ENCODE results near the gene PCNX4.
"Not testable (repeated sequence)": the region's sequence is repeated elsewhere in the genome, so short reads cannot be mapped to it uniquely, and the experiment has no call there.

Gene PCNX4

DNA sequence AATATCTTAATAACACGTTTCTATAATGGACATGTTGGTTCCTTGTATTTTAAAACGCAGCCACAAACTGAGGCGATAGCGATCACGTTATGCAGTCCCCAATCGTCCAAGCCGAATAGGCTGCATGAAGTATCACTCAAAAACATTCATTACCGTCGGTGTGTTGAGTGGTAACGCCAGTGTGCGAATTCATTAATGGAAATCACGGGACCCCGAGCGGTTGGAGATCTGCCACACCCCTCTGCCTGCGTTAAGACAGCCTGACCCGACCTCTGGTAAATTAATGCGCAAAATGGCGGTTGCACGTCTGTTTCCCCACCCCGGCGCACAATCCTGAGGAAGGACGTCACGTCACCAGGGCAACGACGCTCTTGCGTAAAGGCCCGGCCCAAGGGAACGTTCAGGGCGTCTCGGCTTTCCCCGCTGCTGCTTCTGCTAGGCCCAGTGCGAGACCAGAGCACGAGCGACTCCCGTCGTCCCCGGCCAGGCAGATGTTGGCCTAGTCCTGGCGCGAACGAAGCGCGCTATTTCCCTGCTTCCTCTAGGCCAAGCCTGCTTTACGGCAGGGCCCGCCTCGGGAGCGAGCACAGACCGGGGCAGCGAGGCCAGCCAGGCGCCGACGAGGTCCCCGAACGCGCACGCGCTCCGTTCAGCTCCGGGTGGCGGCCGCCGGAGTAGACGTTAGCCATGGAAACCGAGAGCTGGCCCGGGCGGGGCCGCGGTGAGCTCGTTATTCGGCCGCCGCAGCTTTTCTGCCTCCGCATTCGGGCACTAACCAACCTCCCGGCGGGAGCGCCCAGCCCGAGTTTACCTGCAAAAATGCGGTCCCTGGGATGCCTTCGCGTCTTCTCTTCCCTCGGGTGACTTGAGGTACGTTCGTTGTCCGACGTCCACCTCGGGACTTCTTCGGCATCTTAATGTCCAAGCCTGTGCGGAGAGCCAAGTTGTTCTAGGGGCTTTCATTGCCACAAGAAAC, at the start of gene PCNX4:
Gene PCNX4, plus strand, starts transcription at position 374 of the 976 bp plus-strand sequence. CDS start 15,716 bp downstream, outside the sequence.
- peak; percentile 99 for DNase-seq

- DNase-seq, result not testable (repeated sequence)
Observed at GRCh38 chr14:60047976-60048375, 43.7 kb upstream of the PCNX4 start.

DNA sequence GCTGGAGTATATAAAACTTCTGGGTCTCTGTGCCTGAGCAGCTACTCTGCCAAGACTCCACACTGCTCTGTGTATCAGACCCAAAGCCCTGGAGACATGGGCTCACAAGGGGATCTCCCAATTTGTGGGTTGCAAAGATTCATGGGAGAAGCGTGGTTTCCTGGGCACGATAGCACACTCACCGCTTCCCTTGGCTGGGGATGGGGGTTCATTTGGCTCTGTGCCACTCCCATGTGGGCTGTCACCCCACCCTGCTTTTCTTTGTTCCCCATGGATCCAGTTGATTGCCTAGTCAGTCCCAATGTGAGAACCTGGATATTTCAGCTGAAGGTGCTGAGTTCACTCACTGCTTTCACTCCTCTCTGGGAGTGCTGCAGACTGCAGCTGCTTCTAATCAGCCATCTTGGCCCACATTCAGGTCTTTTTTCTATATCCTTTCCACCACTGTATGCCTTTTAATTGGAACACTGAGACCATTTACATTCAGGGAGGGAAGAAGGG, 40.0 kb upstream of the PCNX4 start:
- DNase-seq, result peak; percentile 73

- no peak for DNase-seq
Observed at GRCh38 chr14:60058087-60058486, 33.6 kb upstream of the PCNX4 start.

- DNase-seq, result peak; percentile 15
Observed at GRCh38 chr14:60061371-60061770, 30.4 kb upstream of the PCNX4 start.

- DNase-seq, result peak; percentile 44
Observed at GRCh38 chr14:60064491-60065072, 27.1 kb upstream of the PCNX4 start.

DNA sequence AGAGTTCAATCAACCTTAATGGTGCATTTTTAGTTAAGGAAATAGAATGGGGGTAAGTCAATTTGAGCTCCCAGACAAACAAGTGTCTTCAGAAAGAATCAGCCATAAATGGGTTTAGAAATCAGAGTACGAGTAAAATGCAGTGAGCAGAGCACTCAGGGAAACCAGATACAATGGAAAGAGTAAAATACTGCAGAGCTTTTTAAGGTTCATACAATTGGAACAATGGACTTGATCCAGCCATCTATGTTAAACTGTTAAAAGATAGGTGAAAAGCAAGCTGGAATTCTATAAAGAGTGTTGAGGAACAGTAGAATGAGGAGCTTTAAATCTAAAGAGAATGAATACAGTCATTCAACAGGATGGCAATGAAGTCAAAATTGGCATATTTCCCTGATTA, 23.8 kb upstream of the PCNX4 start:
- no peak for DNase-seq

DNA sequence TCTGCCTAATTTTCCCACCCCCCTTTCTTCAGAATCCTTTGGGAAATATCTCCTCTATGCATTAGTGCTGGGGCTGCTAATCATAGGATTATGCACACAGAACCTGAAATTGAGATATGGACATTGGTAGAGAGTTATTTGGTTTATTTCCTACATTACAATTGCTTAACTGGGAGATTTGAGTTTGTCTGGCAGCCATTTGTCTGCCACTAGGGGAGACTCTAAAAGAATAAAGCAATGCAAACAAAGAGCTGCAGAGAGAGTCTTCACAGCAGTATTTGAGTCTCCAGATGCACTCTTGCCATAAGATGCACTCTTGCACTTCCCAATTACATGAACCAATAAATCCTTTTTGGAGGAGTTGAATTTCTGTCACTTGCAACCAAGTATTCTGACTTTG, 12.0 kb upstream of the PCNX4 start:
- DNase-seq, result no peak

GRCh38 chr14:60085085-60085484, 6.6 kb upstream of the PCNX4 start:
- DNase-seq, result peak; percentile 35

GRCh38 chr14:60085693-60086092, 6.0 kb upstream of the PCNX4 start:
- no peak for DNase-seq

DNA sequence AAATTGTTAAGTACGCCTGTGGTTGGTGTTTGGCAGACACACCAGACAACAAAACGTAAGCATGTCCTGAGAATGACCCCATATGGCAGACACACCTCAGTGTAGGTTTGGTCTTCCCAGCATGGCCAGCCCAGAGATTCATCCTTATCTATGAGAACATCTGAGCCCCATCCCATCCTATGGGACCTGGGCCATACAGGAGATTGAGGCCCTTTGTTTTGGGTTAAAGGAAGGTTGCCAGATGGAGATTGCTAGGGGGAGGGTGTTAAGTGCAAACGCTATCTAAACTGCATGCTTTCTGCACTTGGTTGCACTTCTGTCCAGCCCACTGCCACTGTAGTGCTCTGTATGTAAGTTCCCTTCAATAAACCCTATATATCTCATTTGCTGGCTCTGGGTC, 4.1 kb upstream of the PCNX4 start:
- no peak for DNase-seq

- DNase-seq, result no peak
Observed at GRCh38 chr14:60089221-60089620, 2.5 kb upstream of the PCNX4 start.

DNA sequence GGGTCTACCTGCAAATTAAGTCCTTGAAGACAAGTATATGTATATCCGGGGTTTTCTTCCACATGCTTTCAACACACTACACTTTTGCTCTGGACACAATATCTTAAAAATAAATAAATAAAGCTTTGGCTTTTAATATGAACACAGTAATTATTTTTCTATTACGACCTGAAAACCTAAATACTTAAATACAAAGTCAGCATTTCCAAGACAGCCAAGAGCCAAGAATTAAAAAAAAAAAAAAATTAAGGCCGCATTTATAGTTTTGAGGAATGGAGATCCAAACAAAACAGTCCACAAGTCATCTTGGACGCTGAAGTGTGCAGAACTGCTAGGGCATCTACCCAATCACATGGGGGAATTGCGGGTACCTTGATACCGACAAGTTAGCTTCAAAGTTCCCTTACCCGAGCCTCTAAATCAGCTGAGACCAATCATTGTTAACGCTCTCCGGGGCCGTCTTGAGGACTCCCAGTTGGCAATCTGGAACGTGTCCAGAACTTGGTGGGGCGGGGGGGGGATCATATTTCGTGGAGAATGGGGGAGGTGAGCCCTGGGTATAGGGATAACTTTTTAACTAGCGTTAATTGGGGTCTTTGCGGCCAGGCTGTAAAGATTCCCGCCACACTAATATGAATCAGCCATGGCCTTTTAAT, 731 bp upstream of the PCNX4 start:
- peak; percentile 78 for DNase-seq

DNA sequence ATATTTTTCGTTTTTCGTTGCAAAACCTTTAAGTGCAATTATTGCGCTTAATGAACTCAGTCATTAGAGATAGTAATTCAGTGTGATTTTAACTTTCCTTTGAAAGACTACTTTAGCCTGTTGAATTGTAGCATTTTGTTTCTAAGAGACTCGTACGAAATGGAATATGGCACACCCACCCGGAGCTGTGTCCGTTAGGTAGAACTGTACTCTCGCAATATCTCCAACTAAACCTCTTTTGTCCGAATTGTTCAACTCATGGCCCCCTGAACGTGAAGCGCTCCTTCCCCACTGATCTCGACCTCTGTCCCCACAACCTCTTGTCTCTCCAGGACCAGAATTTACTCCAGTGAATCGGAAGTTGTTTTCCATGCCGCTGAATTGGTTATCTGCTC, 800 bp downstream of the PCNX4 start:
- peak; percentile 41 for DNase-seq

GRCh38 chr14:60093080-60093479, 1.4 kb downstream of the PCNX4 start:
- no peak for DNase-seq

DNA sequence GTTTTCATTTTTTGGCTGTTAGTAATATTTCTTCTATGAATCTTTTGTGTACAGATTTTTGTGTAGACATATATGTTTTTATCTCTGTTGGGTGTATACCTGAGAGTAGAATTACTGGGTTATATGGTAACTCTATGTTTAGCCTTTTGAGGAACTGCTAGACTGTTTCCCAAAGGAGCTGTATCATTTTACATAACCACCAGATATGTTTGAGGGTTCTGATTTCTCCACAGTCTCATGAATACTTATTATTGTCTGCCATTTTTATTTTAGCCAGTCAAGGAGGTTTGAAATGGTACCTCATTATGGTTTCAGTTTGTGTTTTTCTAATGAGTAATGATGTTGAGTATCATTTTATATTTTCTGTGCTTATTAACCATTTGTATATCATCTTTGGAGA, 1.9 kb downstream of the PCNX4 start:
- DNase-seq, result peak; percentile 18

DNA sequence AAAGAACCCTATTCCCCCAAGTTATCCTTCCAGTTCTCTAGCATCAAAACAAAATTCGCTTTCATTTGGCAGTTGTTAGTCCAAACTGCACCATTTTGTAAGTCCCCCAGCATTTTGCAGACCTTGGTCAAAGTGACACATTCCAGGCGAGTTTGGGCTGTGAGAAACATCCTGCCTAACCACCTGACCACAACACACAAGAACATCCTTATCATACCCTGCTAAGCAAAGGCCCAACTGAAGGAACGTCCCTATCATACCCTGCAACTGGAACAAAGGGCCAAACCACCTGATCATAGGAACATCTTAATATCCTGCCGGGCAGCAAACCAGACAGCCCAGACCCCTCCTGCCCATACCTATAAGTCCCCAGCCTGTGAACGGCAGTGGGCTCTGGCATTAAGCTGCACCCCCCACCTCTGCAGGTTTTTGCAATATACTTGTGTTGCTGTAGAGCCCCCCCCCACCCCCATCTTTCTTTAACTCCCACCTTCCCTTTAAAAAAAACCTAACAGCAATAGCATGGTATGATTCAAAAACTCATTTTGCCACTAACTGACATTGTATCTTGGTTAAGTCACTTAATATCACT, 2.7 kb downstream of the PCNX4 start:
- DNase-seq, result peak; percentile 68

DNA sequence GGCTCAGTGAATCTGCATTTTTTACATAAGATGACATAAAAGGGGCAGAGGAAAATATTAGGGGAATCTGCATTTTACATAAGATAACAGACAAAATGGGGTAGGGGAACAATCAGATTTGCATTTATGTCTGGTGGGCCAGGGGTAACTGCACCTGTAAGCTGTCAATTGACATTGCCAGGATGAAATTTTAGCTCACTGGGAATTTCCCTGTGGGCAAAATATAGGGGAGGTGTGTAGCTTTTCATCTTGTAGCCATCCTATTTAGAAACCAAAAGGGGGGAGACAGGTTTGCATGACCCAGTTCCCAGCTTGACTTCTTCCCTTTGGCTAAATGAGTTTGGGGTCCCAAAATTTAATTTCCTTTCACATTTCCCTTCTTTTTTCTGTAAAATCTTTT, 3.5 kb downstream of the PCNX4 start:
- no peak for DNase-seq

GRCh38 chr14:60095781-60096450, 4.2 kb downstream of the PCNX4 start:
- DNase-seq, result peak; percentile 59

- DNase-seq, result no peak
Observed at GRCh38 chr14:60097974-60098373, 6.3 kb downstream of the PCNX4 start.

- not testable (repeated sequence) for DNase-seq
Observed at GRCh38 chr14:60099855-60100254, 8.1 kb downstream of the PCNX4 start.

- peak; percentile 21 for DNase-seq
Observed at GRCh38 chr14:60101786-60102185, 10.1 kb downstream of the PCNX4 start.

Data from fibroblast of upper back skin (primary cell).